ENCODE results near the gene STK24. TPM values are rescaled to one million over a fixed set of nuclear protein-coding genes. Genes with fewer than 3 reads are reported as not detected.

STK24 gene
- polyA plus RNA-seq, 3 donors from 2014 or later: 10.8 to 18.8 (median 15.8) TPM

GRCh38 chr13:98559169-98559568 is 17.7 kb downstream of the STK24 start:
- Mint-ChIP-seq H3K27ac (no peak overlapping the region), H3K4me3 (no peak overlapping the region)

GRCh38 chr13:98557937-98558792 is 18.7 kb downstream of the STK24 start:
- peak overlapping the region in 1 of 5 donors; percentile 3 for H3K4me3 Mint-ChIP-seq
- no peaks in the 10 kb centered on the region for H3K36me3 Mint-ChIP-seq
- H3K9me3 Mint-ChIP-seq: no peaks in the 10 kb centered on the region
- H3K27me3 Mint-ChIP-seq (ENCODE audit: low read depth in 3 of 3): peaks cover 0 to 2% (median 1%) of the 10 kb centered on the region in 3 donors
- peaks cover 73 to 84% of the 10 kb centered on the region in 2 donors for H3K4me1 Mint-ChIP-seq
- no peak for DNase-seq
- peak overlapping the region in 2 of 6 donors; percentile 15 to 64 for H3K27ac Mint-ChIP-seq

More at GRCh38 chr13:98559169-98559568, 17.7 kb downstream of the STK24 start:
- H3K4me1 Mint-ChIP-seq: peaks cover 76 to 84% of the 10 kb centered on the region in 2 donors
- DNase-seq: no peak
- H3K9me3 Mint-ChIP-seq: no peaks in the 10 kb centered on the region
- peaks cover 0 to 2% (median 1%) of the 10 kb centered on the region in 3 donors for H3K27me3 Mint-ChIP-seq (ENCODE audit: low read depth in 3 of 3)
- no peaks in the 10 kb centered on the region for H3K36me3 Mint-ChIP-seq

- H3K4me1 Mint-ChIP-seq: peaks cover 72 to 83% of the 10 kb centered on the region in 2 donors
- H3K9me3 Mint-ChIP-seq: no peaks in the 10 kb centered on the region
- peak overlapping the region in 2 of 5 donors; percentile 5 to 39 for H3K4me3 Mint-ChIP-seq
- no peaks in the 10 kb centered on the region for H3K36me3 Mint-ChIP-seq
- peaks cover 0 to 2% (median 1%) of the 10 kb centered on the region in 3 donors for H3K27me3 Mint-ChIP-seq (ENCODE audit: low read depth in 3 of 3)
- peak overlapping the region in 3 of 6 donors; percentile 3 to 58 (median 3) for H3K27ac Mint-ChIP-seq
- no peak for DNase-seq
Observed at GRCh38 chr13:98556968-98557631, 19.8 kb downstream of the STK24 start.

DNA sequence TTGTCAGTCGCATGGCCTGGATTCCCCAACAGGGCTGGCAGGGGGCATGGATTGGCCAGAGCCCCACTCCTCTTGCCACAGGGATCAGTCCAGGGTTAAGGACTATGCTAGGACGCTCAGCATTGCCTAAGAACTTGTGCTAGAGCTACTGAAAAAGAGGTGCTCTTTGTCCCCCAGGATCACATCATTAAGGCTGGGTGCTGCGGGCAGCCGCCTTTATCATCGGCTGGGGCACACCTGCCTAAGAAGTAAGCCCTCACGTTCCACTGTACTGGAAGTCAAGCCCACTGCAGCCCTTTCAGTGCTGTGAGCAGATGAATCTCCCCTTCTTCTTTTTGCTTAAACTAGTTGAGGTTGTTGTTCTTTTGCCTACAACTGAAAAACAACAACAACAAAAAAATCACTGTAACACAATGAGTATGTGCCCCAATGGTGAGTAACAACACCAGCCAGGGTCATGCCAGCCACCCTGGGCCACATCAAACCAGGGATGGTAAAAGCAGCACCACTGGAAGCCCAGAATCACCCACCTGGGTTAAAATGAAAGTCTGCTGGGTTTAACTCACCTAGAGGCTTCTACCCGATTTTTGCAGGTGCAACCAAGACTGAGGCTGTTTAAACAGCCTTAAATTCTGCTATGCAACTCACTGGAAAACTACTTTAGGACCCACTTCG is 20.6 kb downstream of the STK24 start:
- H3K4me3 Mint-ChIP-seq: no peak overlapping the region
- H3K9me3 Mint-ChIP-seq: peaks cover 0 to 1% (median 0%) of the 10 kb centered on the region in 6 donors
- peak overlapping the region in 1 of 6 donors; percentile 51 for H3K27ac Mint-ChIP-seq
- no peak for DNase-seq
- peaks cover 71 to 86% of the 10 kb centered on the region in 2 donors for H3K4me1 Mint-ChIP-seq
- peaks cover 0 to 1% (median 1%) of the 10 kb centered on the region in 3 donors for H3K27me3 Mint-ChIP-seq (ENCODE audit: low read depth in 3 of 3)
- peaks cover 0 to 5% (median 0%) of the 10 kb centered on the region in 3 donors for H3K36me3 Mint-ChIP-seq

- peak overlapping the region; percentile 20 to 73 (median 67) for H3K27ac Mint-ChIP-seq
- peaks cover 0 to 5% (median 0%) of the 10 kb centered on the region in 6 donors for H3K9me3 Mint-ChIP-seq
- peaks cover 0 to 6% (median 3%) of the 10 kb centered on the region in 3 donors for H3K36me3 Mint-ChIP-seq
- DNase-seq: no peak
- H3K27me3 Mint-ChIP-seq (ENCODE audit: low read depth in 3 of 3): no peaks in the 10 kb centered on the region
- H3K4me1 Mint-ChIP-seq: peaks cover 62 to 83% of the 10 kb centered on the region in 2 donors
- peak overlapping the region in 2 of 5 donors; percentile 3 to 12 for H3K4me3 Mint-ChIP-seq
Observed at GRCh38 chr13:98549728-98550317, 27.1 kb downstream of the STK24 start.

- H3K9me3 Mint-ChIP-seq: peaks cover 0 to 5% (median 0%) of the 10 kb centered on the region in 6 donors
- peaks cover 63 to 85% of the 10 kb centered on the region in 2 donors for H3K4me1 Mint-ChIP-seq
- peak overlapping the region in 2 of 5 donors; percentile 33 to 61 for H3K4me3 Mint-ChIP-seq
Observed at GRCh38 chr13:98549006-98549727, 27.7 kb downstream of the STK24 start.

DNA sequence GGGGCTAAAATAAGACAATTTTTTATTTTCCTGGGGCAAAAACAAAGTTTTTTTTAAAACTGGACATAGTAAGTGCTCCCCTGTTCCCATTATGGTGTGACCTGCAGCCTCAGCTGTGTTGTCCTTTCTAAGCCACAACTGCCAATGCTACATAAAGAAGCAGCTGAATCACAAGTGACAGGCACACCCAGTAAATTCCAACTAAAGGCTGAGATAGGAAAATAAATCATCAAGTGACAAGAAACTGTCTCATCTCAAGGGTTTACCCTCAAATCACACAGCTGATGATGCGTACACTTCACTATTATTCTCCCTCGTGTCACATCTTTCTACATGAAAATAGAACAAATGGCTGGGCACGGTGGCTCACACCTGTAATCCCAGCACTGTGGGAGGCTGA is 28.7 kb downstream of the STK24 start:
- peaks cover 65 to 85% of the 10 kb centered on the region in 2 donors for H3K4me1 Mint-ChIP-seq
- peaks cover 0 to 6% (median 3%) of the 10 kb centered on the region in 3 donors for H3K36me3 Mint-ChIP-seq
- peaks cover 0 to 5% (median 0%) of the 10 kb centered on the region in 3 donors for H3K27me3 Mint-ChIP-seq (ENCODE audit: low read depth in 3 of 3)
- H3K4me3 Mint-ChIP-seq: no peak overlapping the region
- H3K27ac Mint-ChIP-seq: peak overlapping the region in 2 of 6 donors; percentile 30 to 37
- H3K9me3 Mint-ChIP-seq: peaks cover 0 to 5% (median 0%) of the 10 kb centered on the region in 6 donors
- DNase-seq: no peak

More at GRCh38 chr13:98549006-98549727, 27.7 kb downstream of the STK24 start:
- peaks cover 0 to 6% (median 3%) of the 10 kb centered on the region in 3 donors for H3K36me3 Mint-ChIP-seq
- DNase-seq: no peak
- H3K27me3 Mint-ChIP-seq (ENCODE audit: low read depth in 3 of 3): peaks cover 0 to 4% (median 0%) of the 10 kb centered on the region in 3 donors
- H3K27ac Mint-ChIP-seq: peak overlapping the region in 5 of 6 donors; percentile 20 to 73 (median 71)

GRCh38 chr13:98547455-98547854 is 29.5 kb downstream of the STK24 start:
- H3K4me3 Mint-ChIP-seq: no peak overlapping the region
- H3K9me3 Mint-ChIP-seq: peaks cover 0 to 5% (median 0%) of the 10 kb centered on the region in 6 donors
- DNase-seq: no peak
- H3K36me3 Mint-ChIP-seq: peaks cover 0 to 6% (median 3%) of the 10 kb centered on the region in 3 donors
- no peak overlapping the region for H3K27ac Mint-ChIP-seq
- H3K4me1 Mint-ChIP-seq: peaks cover 69 to 90% of the 10 kb centered on the region in 2 donors
- peaks cover 0 to 5% (median 0%) of the 10 kb centered on the region in 3 donors for H3K27me3 Mint-ChIP-seq (ENCODE audit: low read depth in 3 of 3)

DNA sequence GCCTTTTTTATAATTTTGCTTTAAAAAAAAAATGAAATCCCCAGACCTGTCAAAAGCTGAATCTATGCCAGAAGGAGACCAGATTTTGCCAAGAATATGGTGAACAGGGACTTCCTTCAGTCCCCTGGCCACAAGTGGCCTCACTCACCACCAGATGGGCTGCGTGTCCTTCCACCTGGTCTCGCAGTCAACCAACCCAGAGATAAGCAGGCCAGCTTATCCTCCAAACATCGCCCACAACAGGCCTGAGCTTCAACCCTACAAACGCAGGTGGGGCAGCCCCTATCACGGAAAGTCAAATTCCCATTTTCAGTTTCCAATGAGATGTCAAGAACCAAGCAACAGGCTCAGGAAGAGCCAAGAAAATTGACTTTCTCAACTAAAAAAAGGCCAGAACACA is 30.5 kb downstream of the STK24 start:
- Mint-ChIP-seq H3K4me3 (no peak overlapping the region), H3K27me3 (ENCODE audit: low read depth in 3 of 3) (peaks cover 0 to 5% (median 0%) of the 10 kb centered on the region in 3 donors), H3K36me3 (peaks cover 0 to 3% (median 3%) of the 10 kb centered on the region in 3 donors), H3K4me1 (peaks cover 72 to 90% of the 10 kb centered on the region in 2 donors), H3K27ac (peak overlapping the region in 1 of 6 donors; percentile 9), H3K9me3 (peaks cover 0 to 5% (median 0%) of the 10 kb centered on the region in 6 donors)
- DNase-seq: no peak

DNA sequence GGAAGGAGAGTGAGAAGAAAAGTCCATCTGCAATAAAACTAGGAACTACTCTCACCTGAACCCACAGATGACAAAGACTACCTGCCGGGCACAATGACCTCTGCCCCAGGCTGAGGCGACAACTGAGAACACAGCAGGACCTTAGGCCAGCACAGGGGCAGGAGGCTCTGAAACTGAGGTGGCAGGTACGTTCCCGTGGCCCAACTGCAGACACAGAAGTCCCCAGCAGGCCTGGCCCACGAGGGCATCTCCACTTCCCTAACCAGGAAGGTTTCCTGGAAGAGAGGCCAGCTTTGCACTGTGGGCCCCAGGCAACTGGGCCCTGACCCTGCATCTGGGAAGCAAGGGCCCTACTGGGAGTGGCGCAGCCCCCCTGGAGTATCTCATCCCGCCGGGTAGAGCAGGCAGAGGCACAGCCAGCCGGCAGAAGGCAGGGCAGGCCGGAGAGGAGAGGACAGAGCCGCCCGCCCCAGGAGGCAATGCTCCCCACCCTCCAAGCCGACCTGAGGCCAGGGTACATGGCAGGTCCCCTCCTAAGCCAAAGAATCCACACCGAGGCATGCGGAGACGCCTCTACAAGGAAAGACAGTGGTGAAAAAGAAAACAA is 32.7 kb downstream of the STK24 start:
- Mint-ChIP-seq H3K4me3 (peak overlapping the region in 4 of 5 donors; percentile 68 to 86 (median 77)), H3K27me3 (ENCODE audit: low read depth in 3 of 3) (peaks cover 0 to 5% (median 0%) of the 10 kb centered on the region in 3 donors), H3K9me3 (no peaks in the 10 kb centered on the region), H3K36me3 (no peaks in the 10 kb centered on the region), H3K4me1 (peaks cover 77 to 90% of the 10 kb centered on the region in 2 donors), H3K27ac (no peak overlapping the region)
- DNase-seq: no peak

- Mint-ChIP-seq H3K36me3 (peaks cover 0 to 1% (median 0%) of the 10 kb centered on the region in 3 donors), H3K9me3 (no peaks in the 10 kb centered on the region), H3K27ac (peak overlapping the region; percentile 37 to 70 (median 59)), H3K4me1 (peaks cover 78 to 90% of the 10 kb centered on the region in 2 donors), H3K27me3 (ENCODE audit: low read depth in 3 of 3) (peaks cover 0 to 5% (median 0%) of the 10 kb centered on the region in 3 donors), H3K4me3 (peak overlapping the region; percentile 66 to 86 (median 76))
- no peak for DNase-seq
Observed at GRCh38 chr13:98543378-98544103, 33.4 kb downstream of the STK24 start.

Measured in immature natural killer cell (primary cell).